T-cell (primary cell): ENCODE measurements around the gene TMEM163. TPM values are rescaled to one million over a fixed set of nuclear protein-coding genes. Genes with fewer than 3 reads are reported as not detected.
"Not testable (repeated sequence)": the region's sequence is repeated elsewhere in the genome, so short reads cannot be mapped to it uniquely, and the experiment has no call there.

Experiments
- ATAC-seq, 4 experiments: fragments of 200-7000 bp in 3 of 4; fragments of 150-1000 bp in 1 of 4; cut with Tn5 transposase; replicated peaks in 1 of 4; 1 replicate in 3 of 4; 2 replicates in 1 of 4; pipeline ENCODE4 v1.10.0; 2021; ENCODE audit warnings: moderate library complexity in 3 of 4, mild to moderate bottlenecking in 2 of 4, moderate number of reproducible peaks in 1 of 4
- CTCF ChIA-PET, 2 donors: fragments of 300-600 bp; sonication (Branson Sonifier 250); formaldehyde crosslinking; loops; one replicate each; lab custom pipeline; 2022; ENCODE audit warnings: antibody characterized with exemption in 2 of 2; lab: Charles Lee
- POLR2A ChIA-PET, 2 donors: fragments of 300-600 bp; sonication (Branson Sonifier 250); formaldehyde crosslinking; loops; one replicate each; lab custom pipeline; 2022; ENCODE audit warnings: antibody characterized with exemption in 2 of 2; lab: Charles Lee
- DNase-seq, 35 experiments: peaks; one replicate each; pipeline versions ENCODE4 v3.0.0 to v3.0.0-alpha.2; 2013 to 2023
- H3K27ac ChIP-seq: one replicate; pipeline ENCODE4 v1.5.1; 2013; ENCODE audit warnings: low read length
- H3K27me3 ChIP-seq, 2 experiments: replicated peaks in 1 of 2; 1 replicate in 1 of 2; 2 replicates in 1 of 2; pipeline versions ENCODE4 v1.6.1 to v1.7.0; 2013; ENCODE audit warnings: low read length in 1 of 2, mixed read lengths in 1 of 2; ENCODE audit not compliant: control insufficient read depth in 2 of 2, insufficient read depth in 2 of 2; ENCODE audit errors: extremely low read depth in 1 of 2
- H3K36me3 ChIP-seq, 2 donors: 1 replicate in 1 of 2; 2 replicates in 1 of 2; pipeline versions ENCODE4 v1.6.1 to v1.7.0; 2013; ENCODE audit warnings: low read length in 1 of 2; ENCODE audit not compliant: control insufficient read depth in 2 of 2, insufficient read depth in 1 of 2; ENCODE audit errors: extremely low read depth in 1 of 2
- H3K4me1 ChIP-seq, 2 experiments: 1 replicate in 1 of 2; 2 replicates in 1 of 2; pipeline versions ENCODE4 v1.6.1 to v1.7.0; 2013; ENCODE audit warnings: low read length in 2 of 2, mixed read lengths in 1 of 2; ENCODE audit not compliant: insufficient read depth in 2 of 2, control insufficient read depth in 1 of 2; ENCODE audit errors: extremely low read depth in 1 of 2
- H3K4me3 ChIP-seq, 2 donors: 1 replicate in 1 of 2; 2 replicates in 1 of 2; pipeline versions ENCODE4 v1.5.1 to v1.7.0; 2013; ENCODE audit warnings: mild to moderate bottlenecking in 2 of 2, low read length in 1 of 2, moderate library complexity in 1 of 2; ENCODE audit not compliant: control insufficient read depth in 1 of 2; ENCODE audit errors: extremely low read depth in 1 of 2
- H3K9me3 ChIP-seq: 2 replicates; pipeline ENCODE4 v1.7.0; 2013
- H3K27ac Mint-ChIP-seq, 2 donors: one replicate each; pipeline ENCODE4 v1.8.0; 2020 to 2021; ENCODE audit warnings: mild to moderate bottlenecking in 2 of 2, mixed read lengths in 2 of 2
- H3K27me3 Mint-ChIP-seq, 2 donors: one replicate each; pipeline ENCODE4 v1.8.0; 2021 to 2022; ENCODE audit warnings: mixed read lengths in 2 of 2
- H3K36me3 Mint-ChIP-seq: one replicate; pipeline ENCODE4 v1.8.0; 2021; ENCODE audit warnings: mixed read lengths
- H3K4me1 Mint-ChIP-seq, 3 donors: one replicate each; pipeline ENCODE4 v1.8.0; 2020 to 2022; ENCODE audit warnings: mixed read lengths in 3 of 3, mild to moderate bottlenecking in 1 of 3
- H3K4me3 Mint-ChIP-seq, 3 donors: one replicate each; pipeline ENCODE4 v1.8.0; 2020 to 2022; ENCODE audit warnings: mild to moderate bottlenecking in 3 of 3, mixed read lengths in 3 of 3, moderate library complexity in 3 of 3
- H3K9me3 Mint-ChIP-seq, 3 donors: one replicate each; pipeline ENCODE4 v1.8.0; 2020 to 2022; ENCODE audit warnings: mixed read lengths in 3 of 3
- WGBS: methylation state at CpG from one replicate; pipeline ENCODE4 v1.1.5; 2013; ENCODE audit warnings: missing lambda C conversion rate; ENCODE audit not compliant: insufficient coverage; 5-methylcytosine and 5-hydroxymethylcytosine counted together
- total RNA-seq, 35 experiments: library from RNA in 6 of 35; stranded (reverse) in 6 of 35; fragments of 120-200 nt in 1 of 35; gene quantifications; one replicate each; pipeline versions ENCODE4 v1.2.1 to v1.2.4 and lab custom pipeline; 2013 to 2026

The TMEM163 gene
- total RNA-seq, 5 donors from 2014 or later (not counting 1 experiment from before 2014, with no cell fraction given): 0.18 to 0.73 (median 0.35) TPM

DNA sequence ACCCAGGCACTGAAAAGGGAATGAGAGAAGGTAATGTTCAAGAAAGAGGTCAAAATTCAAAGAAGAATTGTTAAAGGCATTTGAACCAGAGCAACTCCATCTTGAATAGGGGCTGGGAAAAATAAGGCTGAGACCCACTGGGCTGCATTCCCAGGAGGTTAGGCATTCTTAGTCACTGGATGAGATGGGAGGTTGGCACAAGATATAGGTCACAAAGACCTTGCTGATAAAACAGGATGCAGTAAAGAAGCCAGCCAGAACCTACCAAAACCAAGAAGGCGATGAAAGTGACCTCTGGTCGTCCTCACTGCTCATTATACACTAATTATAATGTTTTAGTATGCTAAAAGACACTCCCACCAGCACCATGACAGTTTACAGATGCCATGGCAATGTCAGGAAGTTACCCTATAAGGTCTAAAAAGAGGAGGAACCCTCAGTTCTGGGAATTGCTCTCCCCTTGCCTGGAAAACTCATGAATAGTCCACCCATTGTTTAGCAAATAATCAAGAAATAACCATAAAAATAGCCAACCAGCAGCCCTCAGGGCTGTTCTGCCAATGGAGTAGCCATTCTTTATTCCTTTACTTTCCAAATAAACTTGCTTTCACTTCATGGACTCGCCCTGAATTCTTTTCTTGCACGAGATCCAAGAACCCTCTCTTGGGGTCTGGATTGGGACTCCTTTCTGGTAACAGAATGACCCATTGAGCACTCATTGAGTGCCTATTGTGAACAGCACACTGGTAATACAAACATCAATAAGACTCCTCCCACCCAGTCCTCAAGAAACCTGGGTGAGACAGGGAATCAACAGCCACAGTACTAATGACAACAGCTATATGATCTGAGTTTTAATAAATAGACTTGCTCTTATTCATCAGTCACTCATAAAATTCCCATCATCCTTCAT, 129.4 kb downstream of the TMEM163 start:
- H3K27me3 ChIP-seq, H3K36me3 Mint-ChIP-seq, ATAC-seq, H3K27ac ChIP-seq, H3K36me3 ChIP-seq, H3K4me3 ChIP-seq, H3K4me3 Mint-ChIP-seq, H3K9me3 ChIP-seq, H3K27me3 Mint-ChIP-seq, H3K4me1 ChIP-seq, H3K27ac Mint-ChIP-seq, H3K4me1 Mint-ChIP-seq, POLR2A ChIA-PET, DNase-seq, CTCF ChIA-PET: not testable (repeated sequence)
- WGBS: 76% methylated on average over 2 of the region's 4 CpGs
- H3K9me3 Mint-ChIP-seq: peaks cover 18 to 36% (median 28%) of the 10 kb centered on the region in 3 donors

DNA sequence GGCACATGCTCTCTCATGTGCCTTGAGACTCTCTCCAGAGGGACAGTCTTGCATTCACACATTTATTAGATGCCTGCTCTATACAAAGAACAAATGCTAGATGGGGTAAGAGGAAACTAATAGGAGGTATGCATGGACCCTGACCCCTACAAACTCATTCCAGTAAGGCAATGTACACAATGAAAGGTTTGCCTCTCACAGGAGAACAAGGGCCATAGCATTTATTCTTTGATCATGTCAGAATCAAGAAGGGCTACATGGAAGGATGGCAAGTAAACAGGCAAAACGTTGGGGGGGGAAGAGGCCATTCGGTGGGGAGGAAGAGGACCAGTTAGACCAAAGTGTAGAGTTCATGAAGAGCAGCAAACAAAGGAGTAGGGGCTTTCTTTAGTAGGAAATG, 130.2 kb downstream of the TMEM163 start:
- Mint-ChIP-seq H3K27ac (no peak overlapping the region), H3K9me3 (peaks cover 18 to 36% (median 28%) of the 10 kb centered on the region in 3 donors), H3K36me3 (peaks cover 4% of the 10 kb centered on the region), H3K27me3 (no peaks in the 10 kb centered on the region), H3K4me1 (peaks cover 0 to 11% (median 2%) of the 10 kb centered on the region in 3 donors), H3K4me3 (no peak overlapping the region)
- Histone ChIP-seq H3K9me3 (no peaks in the 10 kb centered on the region), H3K27ac (no peak overlapping the region), H3K36me3 (no peaks in the 10 kb centered on the region), H3K4me1 (peaks cover 0 to 8% of the 10 kb centered on the region in 2 experiments), H3K27me3 (no peaks in the 10 kb centered on the region), H3K4me3 (no peak overlapping the region)
- ChIA-PET POLR2A (no interaction called here), CTCF (no interaction called here)
- DNase-seq (no peak), ATAC-seq (no peak)
- WGBS: 53% methylated on average over 2 of the region's 2 CpGs

- ChIA-PET CTCF (no interaction called here), POLR2A (no interaction called here)
- H3K4me3 ChIP-seq: no peak overlapping the region
- H3K27me3 ChIP-seq: no peaks in the 10 kb centered on the region
- peaks cover 6 to 30% (median 14%) of the 10 kb centered on the region in 3 donors for H3K4me1 Mint-ChIP-seq
- H3K9me3 ChIP-seq: no peaks in the 10 kb centered on the region
- no peaks in the 10 kb centered on the region for H3K36me3 ChIP-seq
- H3K36me3 Mint-ChIP-seq: peaks cover 4% of the 10 kb centered on the region
- H3K27ac Mint-ChIP-seq: no peak overlapping the region
- H3K27me3 Mint-ChIP-seq: no peaks in the 10 kb centered on the region
- peaks cover 16 to 30% (median 22%) of the 10 kb centered on the region in 3 donors for H3K9me3 Mint-ChIP-seq
- H3K4me1 ChIP-seq: peaks cover 0 to 15% of the 10 kb centered on the region in 2 experiments
- no peak overlapping the region for H3K27ac ChIP-seq
- no peak overlapping the region for H3K4me3 Mint-ChIP-seq
- peak in 1 of 35 experiments; percentile 15 for DNase-seq
- WGBS: 92% methylated on average over 5 of the region's 8 CpGs
- ATAC-seq: peak in 1 of 4 experiments; percentile 43
Observed at GRCh38 chr2:134586326-134586965, 132.4 kb downstream of the TMEM163 start.

DNA sequence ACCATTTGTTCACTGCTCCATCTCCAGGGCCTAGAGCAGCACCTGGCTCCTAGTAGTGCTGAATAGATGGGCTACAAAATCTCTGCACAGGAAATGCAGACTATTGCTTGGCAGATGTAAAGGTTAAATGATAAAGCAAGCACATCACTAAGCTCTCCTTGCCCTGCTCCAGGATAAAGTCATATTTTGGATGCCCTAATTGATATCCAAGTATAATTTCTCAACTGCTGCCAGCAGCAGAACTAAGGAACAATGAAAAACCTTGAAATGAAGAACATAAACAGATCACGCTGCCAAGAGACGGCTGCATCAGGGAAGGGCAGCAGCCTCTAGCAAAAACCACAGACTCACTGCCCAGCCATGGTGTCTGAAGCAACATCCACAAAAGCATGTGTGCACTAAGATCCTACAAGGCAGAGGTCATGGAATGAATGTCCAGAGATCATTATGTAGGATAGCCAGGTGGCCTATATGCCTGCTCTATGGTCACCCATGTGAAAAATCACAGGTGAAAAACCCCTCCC, 134.7 kb downstream of the TMEM163 start:
- Histone ChIP-seq H3K27ac (no peak overlapping the region), H3K9me3 (no peaks in the 10 kb centered on the region), H3K27me3 (peaks cover 0 to 5% of the 10 kb centered on the region in 2 experiments), H3K36me3 (no peaks in the 10 kb centered on the region), H3K4me3 (no peak overlapping the region), H3K4me1 (peaks cover 0 to 15% of the 10 kb centered on the region in 2 experiments)
- Mint-ChIP-seq H3K4me3 (no peak overlapping the region), H3K27ac (peak overlapping the region in 1 of 2 donors; percentile 64), H3K9me3 (peaks cover 3 to 12% (median 9%) of the 10 kb centered on the region in 3 donors), H3K36me3 (no peaks in the 10 kb centered on the region), H3K4me1 (peaks cover 6 to 30% (median 14%) of the 10 kb centered on the region in 3 donors), H3K27me3 (no peaks in the 10 kb centered on the region)
- DNase-seq: no peak
- ChIA-PET CTCF (no interaction called here), POLR2A (no interaction called here)
- no peak for ATAC-seq
- 100% methylated on average over 2 of the region's 2 CpGs for WGBS

- Mint-ChIP-seq H3K4me3 (no peak overlapping the region), H3K36me3 (no peaks in the 10 kb centered on the region), H3K27ac (peak overlapping the region in 1 of 2 donors; percentile 64), H3K4me1 (peaks cover 6 to 30% (median 14%) of the 10 kb centered on the region in 3 donors), H3K9me3 (peaks cover 0 to 6% (median 6%) of the 10 kb centered on the region in 3 donors), H3K27me3 (no peaks in the 10 kb centered on the region)
- 64% methylated on average over 6 of the region's 6 CpGs for WGBS
- Histone ChIP-seq H3K4me3 (no peak overlapping the region), H3K27ac (no peak overlapping the region), H3K36me3 (no peaks in the 10 kb centered on the region), H3K4me1 (peaks cover 0 to 15% of the 10 kb centered on the region in 2 experiments), H3K27me3 (peaks cover 0 to 5% of the 10 kb centered on the region in 2 experiments), H3K9me3 (no peaks in the 10 kb centered on the region)
- DNase-seq (peak in 1 of 35 experiments; percentile 27), ATAC-seq (peak in 1 of 4 experiments; percentile 42)
- POLR2A ChIA-PET: no interaction called here
- CTCF ChIA-PET: no interaction called here
Observed at GRCh38 chr2:134583462-134583861, 135.3 kb downstream of the TMEM163 start.

- H3K4me3 ChIP-seq: no peak overlapping the region
- CTCF ChIA-PET: no interaction called here
- H3K36me3 Mint-ChIP-seq: no peaks in the 10 kb centered on the region
- peaks cover 0 to 15% of the 10 kb centered on the region in 2 experiments for H3K4me1 ChIP-seq
- peak overlapping the region in 1 of 2 donors; percentile 64 for H3K27ac Mint-ChIP-seq
- H3K9me3 ChIP-seq: no peaks in the 10 kb centered on the region
- ATAC-seq (peak in 1 of 4 experiments; percentile 64), DNase-seq (peak in 1 of 35 experiments; percentile 5)
- no peak overlapping the region for H3K4me3 Mint-ChIP-seq
- H3K36me3 ChIP-seq: no peaks in the 10 kb centered on the region
- H3K27me3 ChIP-seq: peaks cover 0 to 5% of the 10 kb centered on the region in 2 experiments
- peaks cover 6 to 30% (median 14%) of the 10 kb centered on the region in 3 donors for H3K4me1 Mint-ChIP-seq
- 50% methylated on average over 1 of the region's 2 CpGs for WGBS
- no peaks in the 10 kb centered on the region for H3K27me3 Mint-ChIP-seq
- no peaks in the 10 kb centered on the region for H3K9me3 Mint-ChIP-seq
- no peak overlapping the region for H3K27ac ChIP-seq
- POLR2A ChIA-PET: interaction anchor here in 1 of 2 donors (0.5 kb wide), 1 partner anchor 173 kb away, joined by 3 read pairs; no protein-coding TSS in a partner anchor
Observed at GRCh38 chr2:134582547-134582899, 136.3 kb downstream of the TMEM163 start.
